Fibroblast of gingiva (primary cell): ENCODE data around the gene TMPRSS3.

Source experiments
- DNase-seq: peaks from one replicate; pipeline ENCODE4 v3.0.0-alpha.2; 2011; ENCODE audit warnings: low read depth

The TMPRSS3 gene

DNA sequence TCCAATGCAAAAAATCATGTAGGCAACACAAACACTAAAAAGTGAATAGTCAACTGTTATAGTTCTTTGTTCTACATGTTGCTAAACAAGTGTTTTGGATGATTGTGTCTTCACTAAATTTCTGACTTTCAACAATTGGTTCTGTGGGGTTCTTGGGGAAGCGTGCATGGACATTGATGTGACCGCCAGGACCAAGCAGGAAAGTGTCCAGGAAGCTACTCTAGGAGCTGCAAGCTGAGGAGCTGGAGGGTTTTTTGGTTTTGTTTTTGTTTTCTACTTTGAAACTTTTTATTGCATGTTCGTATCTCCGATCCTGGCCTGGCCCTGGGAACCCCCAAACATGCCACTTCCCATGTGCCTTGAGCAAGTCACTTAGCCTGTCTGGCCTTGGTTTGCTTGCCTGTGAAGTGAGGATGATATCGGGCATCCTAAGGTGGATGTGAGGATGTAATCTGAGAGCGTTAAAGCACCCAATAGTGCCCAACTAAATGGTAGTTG, 8.0 kb downstream of the TMPRSS3 start:
- DNase-seq, result no peak

DNA sequence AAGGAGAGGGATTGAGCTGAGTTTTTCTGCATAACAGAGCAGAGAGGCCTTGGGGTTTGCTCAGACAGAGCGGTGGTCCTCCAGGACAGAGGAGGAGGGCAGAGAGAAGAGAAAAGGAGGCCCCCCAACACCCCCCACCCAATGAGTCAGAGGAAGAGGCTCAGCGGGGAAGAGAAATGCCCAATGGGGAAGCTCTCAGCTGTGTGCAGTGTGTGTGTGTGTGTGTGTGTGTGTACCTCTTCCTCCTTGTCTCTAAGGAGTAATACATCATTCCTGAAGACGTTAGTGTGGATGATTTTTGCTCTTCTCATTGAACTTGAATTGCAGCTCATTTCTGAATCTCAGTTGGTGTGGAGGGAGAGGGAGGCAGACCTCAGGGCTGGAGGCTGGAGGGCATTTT, 8.7 kb downstream of the TMPRSS3 start:
- DNase-seq, result no peak

DNA sequence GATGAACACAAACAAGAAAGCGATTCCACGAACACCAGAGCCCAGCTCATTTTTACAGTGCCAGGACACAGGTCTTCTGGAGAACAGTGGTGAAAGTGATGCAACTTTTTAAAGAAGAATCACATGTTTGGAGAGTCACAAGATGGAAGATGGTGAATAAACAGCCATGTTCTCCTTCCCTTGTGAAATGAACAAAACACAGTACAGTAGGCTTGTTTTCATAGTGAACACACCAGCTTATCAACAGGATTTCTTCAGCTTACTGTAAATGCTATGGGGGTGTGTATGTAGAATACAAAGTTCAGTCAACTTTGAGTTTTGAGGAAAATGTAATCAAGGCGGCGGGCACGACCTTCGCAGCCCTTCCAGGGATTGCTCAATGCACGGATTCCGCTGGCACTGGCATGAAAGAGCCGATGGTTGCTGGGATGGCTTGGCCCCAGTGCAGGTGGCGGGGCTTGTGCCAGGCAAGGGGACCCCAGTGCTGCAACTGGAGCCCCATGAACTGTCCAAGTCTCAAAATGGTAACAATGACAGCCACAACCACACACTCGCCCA, 9.7 kb downstream of the TMPRSS3 start:
- DNase-seq, result no peak

GRCh38 chr21:42385619-42386018, 10.2 kb downstream of the TMPRSS3 start:
- DNase-seq, result no peak

DNA sequence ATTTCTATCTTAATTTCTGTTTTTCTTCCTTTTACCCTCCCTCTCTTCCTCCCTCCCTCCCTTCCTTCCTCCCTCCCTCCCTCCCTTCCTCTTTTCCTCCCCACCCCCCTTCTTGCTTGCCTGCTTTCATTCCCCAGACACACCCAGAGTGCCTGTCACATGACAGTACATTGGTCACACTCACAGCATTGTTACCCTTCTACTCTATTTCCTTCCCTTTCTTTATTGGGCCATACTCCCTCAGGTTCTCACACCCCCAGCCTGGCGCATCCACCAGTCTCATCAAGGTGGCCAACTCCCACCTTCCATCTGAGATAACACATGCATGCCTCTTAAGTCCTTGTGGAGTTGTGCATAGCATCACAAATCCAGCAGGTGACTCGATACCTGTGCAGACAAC, 10.9 kb downstream of the TMPRSS3 start:
- DNase-seq, result no peak

- no peak for DNase-seq
These were observed 11.5 kb downstream of the TMPRSS3 start for GRCh38 chr21:42384156-42384945.

DNA sequence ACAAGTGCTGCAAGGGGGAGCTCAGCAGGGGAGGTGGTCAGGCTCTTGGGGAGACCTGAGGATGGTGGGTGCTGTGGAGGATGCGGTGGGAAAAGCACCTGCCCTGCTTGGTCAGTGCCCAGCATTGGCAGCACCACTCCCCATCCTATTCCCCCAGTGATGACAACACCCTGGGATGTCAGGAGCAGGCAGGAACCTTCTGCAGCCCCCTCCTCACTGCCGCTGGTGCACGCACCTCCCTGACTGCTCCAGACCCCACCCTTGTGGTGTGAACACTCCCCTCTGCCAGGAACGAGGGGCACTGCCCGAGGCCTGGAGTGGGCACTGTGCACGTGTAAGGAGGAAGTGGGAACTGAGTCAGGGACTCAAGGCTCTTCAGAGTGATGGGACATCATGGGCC, 12.5 kb downstream of the TMPRSS3 start:
- DNase-seq, result no peak

DNA sequence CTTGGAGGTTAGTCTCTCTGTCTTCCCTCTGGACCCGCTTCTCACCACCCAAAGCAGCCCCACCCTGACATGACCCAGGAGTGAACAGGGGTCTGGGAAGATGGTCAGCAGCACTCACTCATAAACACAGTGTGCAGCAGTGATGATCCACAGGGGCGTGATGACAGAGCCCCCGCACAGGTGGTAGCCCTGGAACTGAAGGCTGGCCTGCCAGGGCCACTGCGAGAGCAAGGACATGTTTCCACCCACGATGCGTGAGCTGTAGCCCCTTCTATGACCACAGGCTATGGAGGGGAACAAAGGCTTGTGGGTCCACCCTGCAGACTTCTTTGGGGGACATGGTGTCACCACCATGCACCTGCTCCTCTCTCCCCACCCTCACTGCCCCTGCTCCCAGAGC, 12.9 kb downstream of the TMPRSS3 start:
- no peak for DNase-seq

GRCh38 chr21:42381347-42381984, 14.4 kb downstream of the TMPRSS3 start:
- DNase-seq, result no peak

DNA sequence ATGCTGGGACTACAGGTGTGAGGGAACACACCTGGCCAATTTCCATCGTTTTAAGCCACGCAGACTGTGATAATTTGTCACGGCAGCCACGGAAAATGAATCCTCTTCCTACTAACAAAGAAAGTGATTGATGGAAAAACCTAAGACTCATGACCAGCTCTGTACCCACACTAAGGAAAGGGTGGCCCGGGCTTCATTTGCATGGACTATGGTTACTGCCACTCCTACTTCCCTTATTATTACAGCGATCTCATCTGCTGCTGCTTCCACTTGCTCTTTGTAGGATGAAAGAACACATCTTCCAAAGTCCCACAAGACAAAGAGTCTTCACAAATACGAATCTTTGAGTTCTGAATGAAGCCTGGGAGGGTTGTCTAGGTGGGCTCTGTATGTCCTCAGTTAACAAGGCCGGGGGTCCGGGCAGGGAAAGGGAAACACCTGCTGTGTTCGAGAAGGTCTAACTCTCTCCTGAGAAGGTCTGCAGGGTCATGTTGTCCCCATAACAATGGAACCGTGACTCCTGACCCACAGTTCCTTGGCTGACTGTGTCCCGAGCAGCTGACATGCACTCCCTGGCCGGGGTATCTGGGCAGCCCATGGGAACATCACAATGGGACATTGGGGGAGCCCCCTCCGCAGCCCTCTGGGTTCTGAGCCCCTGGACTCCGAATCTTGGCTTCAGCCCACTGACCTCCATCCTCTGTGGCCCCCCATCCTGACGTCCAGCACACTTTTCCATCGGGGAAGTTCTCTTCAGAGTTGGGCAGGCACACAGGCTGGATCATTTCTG, 16.2 kb downstream of the TMPRSS3 start:
- DNase-seq, result no peak

GRCh38 chr21:42378418-42378817, 17.4 kb downstream of the TMPRSS3 start:
- no peak for DNase-seq

DNA sequence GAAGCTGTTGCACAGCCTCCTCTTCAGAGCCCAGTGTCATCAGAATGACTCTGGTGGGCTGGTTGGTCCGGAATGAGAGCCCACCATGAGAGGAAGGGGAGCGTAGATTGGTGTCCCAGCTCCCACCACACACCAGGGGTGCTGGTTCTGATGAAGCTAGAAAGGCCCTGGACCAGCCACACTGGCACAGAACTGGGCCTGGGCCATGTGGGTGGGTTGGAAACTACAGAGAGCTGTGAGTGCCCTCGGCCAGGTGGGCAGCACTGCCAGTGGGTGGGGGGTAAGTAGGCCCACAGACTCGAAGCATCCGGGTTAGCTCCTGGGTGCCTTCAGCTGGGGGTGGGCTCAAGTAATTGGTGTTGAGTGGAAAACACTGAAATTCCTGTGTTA, 17.9 kb downstream of the TMPRSS3 start:
- no peak for DNase-seq

- DNase-seq, result no peak
These were observed 18.5 kb downstream of the TMPRSS3 start for GRCh38 chr21:42377211-42377950.

GRCh38 chr21:42376338-42376982, 19.4 kb downstream of the TMPRSS3 start:
- DNase-seq, result no peak

DNA sequence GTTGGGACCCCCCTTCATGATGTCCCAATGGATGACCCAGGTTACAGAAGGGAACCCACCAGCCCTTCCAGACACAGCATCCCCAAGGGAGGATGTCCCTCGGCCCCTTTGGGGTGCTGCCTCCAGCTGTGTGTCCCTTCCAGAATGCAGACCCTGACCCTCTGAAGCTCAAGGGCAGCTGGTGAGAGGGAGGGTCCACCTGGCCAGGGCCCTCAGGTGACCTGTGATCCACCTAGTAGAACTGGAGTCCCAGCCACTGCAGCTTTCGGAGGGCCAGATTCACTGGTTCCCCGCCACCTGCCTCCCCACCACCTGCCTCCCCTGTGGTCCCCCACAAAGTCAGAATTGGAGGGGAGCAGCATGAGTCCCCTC, 19.9 kb downstream of the TMPRSS3 start:
- no peak for DNase-seq

DNA sequence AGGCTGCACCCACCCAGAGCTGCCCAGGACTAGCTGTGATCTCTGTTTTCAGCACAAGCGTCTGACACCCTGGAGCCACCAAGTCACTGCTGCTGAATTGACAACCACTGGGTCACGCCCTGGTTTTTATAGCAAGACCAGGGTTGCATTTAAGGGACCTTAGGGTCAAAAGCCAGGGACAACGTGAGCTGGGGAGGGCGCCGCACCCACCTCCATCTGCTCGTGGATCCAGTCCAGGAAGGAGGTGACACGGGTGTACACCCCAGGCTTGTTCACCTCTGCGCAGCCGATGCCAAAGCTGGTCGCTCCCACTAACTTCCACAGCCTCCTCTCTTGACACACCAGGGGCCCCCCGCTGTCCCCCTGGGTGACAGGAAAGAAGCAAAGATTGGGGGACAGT, 20.3 kb downstream of the TMPRSS3 start:
- no peak for DNase-seq

DNA sequence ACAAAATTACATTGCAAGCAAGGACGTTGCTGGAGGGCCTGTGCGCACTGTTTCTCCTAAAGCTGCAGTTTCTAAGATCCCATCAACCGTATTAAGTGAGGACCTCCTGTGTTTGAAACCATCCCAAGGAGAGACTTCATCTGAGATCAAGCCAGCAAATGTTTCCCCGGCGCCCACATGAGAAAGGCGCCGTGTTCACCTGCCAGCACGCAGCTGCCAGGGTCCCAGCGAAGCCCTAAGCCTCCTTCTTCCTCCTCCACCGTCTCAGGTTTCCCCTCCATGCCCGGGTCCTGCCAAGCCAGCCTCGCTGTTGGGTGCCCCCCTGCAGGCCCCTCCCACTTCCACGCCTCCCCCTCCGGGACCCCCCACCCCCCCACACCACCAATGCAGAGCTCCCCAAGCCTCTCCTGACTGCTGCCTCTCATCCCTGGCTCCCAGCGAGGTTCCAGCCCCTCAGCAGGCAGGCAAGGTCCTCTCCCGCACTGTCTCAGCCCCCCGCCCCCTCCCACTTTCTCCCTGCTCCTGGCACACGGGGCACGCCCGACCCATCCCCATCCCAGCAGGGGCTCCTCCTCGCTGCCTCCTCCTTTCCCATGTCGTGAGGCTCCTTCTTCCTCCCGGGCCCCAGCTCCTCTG, 20.9 kb downstream of the TMPRSS3 start:
- no peak for DNase-seq

GRCh38 chr21:42374457-42374856, 21.4 kb downstream of the TMPRSS3 start:
- no peak for DNase-seq

GRCh38 chr21:42373908-42374455, 21.9 kb downstream of the TMPRSS3 start:
- DNase-seq, result no peak

DNA sequence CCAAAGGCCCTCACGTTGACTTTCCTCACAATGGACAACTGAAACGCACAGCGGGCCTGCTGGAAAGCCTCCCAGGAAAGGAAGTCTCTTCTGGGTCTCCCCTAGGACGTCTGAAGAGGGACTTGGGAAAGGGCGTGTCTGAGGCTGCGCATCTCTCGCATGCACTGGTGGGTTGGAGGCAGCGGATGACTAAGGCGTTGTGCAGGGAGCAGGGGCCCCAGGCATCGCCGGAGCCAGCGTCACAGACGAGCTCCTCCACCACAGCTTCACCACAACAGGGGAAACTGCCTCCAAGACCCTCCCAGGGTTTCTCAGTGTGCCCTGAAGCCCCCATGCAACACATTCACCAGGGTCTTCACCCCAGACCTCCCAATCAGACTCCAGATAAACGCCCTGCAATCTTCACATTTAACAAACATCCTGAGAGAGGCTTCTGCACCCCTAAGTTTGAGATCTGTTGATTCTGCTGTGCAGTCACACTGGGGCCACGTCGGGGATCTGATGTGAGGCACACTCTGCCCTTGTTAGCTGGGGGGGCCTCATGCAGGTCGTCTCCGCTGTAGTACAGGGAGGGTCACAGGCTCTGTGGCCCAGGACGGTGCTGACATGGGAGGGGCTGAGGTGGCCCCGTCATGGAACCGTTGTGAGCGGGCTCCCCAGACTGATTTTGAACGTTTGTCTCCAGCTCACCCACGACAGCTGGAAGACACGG, 22.5 kb downstream of the TMPRSS3 start:
- DNase-seq, result no peak
